CD14-positive monocyte (primary cell): ENCODE measurements around the gene MISFA. TPM values are rescaled to one million over a fixed set of nuclear protein-coding genes. Genes with fewer than 3 reads are reported as not detected.
A peak's percentile ranks its signal among the peaks of the same experiment; 100 is the strongest.

Experiments
- DNase-seq, 3 donors: peaks; one replicate each; pipeline ENCODE4 v3.0.0-alpha.2; 2011 to 2022
- H2AFZ ChIP-seq: 2 replicates; pipeline ENCODE4 v1.6.0; 2012; ENCODE audit warnings: mild to moderate bottlenecking, low read depth, low read length, inconsistent platforms; ENCODE audit not compliant: insufficient read depth, poor library complexity, severe bottlenecking
- H3K27ac ChIP-seq, 2 donors: 1 replicate in 1 of 2; 2 replicates in 1 of 2; pipeline ENCODE4 v1.5.1; 2012 to 2013; ENCODE audit warnings: low read length in 2 of 2, control low read depth in 1 of 2, inconsistent platforms in 1 of 2, low read depth in 1 of 2, mild to moderate bottlenecking in 1 of 2
- H3K27me3 ChIP-seq, 2 donors: one replicate each; pipeline versions ENCODE4 v1.6.0 to v1.6.1; 2011 to 2013; ENCODE audit warnings: low read length in 2 of 2; ENCODE audit not compliant: control insufficient read depth in 2 of 2, insufficient read depth in 2 of 2
- H3K36me3 ChIP-seq, 2 donors: replicated peaks in 1 of 2; 1 replicate in 1 of 2; 2 replicates in 1 of 2; pipeline versions ENCODE4 v1.5.1 to v1.6.1; 2012 to 2013; ENCODE audit warnings: low read length in 2 of 2, control low read depth in 1 of 2, inconsistent platforms in 1 of 2, mild to moderate bottlenecking in 1 of 2; ENCODE audit not compliant: insufficient read depth in 2 of 2, control insufficient read depth in 1 of 2
- H3K4me1 ChIP-seq, 2 donors: 1 replicate in 1 of 2; 2 replicates in 1 of 2; pipeline versions ENCODE4 v1.5.1 to v1.6.1; 2012 to 2013; ENCODE audit warnings: low read length in 2 of 2, control low read depth in 1 of 2, inconsistent platforms in 1 of 2, mild to moderate bottlenecking in 1 of 2, moderate library complexity in 1 of 2; ENCODE audit not compliant: insufficient read depth in 2 of 2, control insufficient read depth in 1 of 2
- H3K4me2 ChIP-seq: replicated peaks from 2 replicates; pipeline ENCODE3; 2012; ENCODE audit warnings: low read length, moderate library complexity, mild to moderate bottlenecking; ENCODE audit not compliant: poor library complexity, severe bottlenecking; ENCODE audit errors: extremely low read depth
- H3K4me3 ChIP-seq, 3 experiments: fragments of 200-600 bp in 1 of 3; sonication (generic) in 1 of 3; replicated peaks in 1 of 3; 1 replicate in 2 of 3; 2 replicates in 1 of 3; pipeline ENCODE4 v1.5.1; 2011 to 2013; ENCODE audit warnings: low read length in 3 of 3, mild to moderate bottlenecking in 3 of 3, control low read depth in 2 of 3, low read depth in 2 of 3, inconsistent platforms in 1 of 3, moderate library complexity in 1 of 3
- H3K79me2 ChIP-seq: 2 replicates; pipeline ENCODE4 v1.6.0; 2012; ENCODE audit warnings: mild to moderate bottlenecking, control low read depth, inconsistent platforms, low read length, moderate library complexity; ENCODE audit not compliant: insufficient read depth
- H3K9ac ChIP-seq: 2 replicates; pipeline ENCODE4 v1.6.0; 2017; ENCODE audit warnings: low read length, mild to moderate bottlenecking; ENCODE audit not compliant: insufficient read depth, poor library complexity, severe bottlenecking
- H3K9me3 ChIP-seq, 2 donors: replicated peaks in 1 of 2; 1 replicate in 1 of 2; 2 replicates in 1 of 2; pipeline versions ENCODE4 v1.5.1 to v1.6.1; 2012 to 2013; ENCODE audit warnings: low read length in 2 of 2, control low read depth in 1 of 2; ENCODE audit not compliant: control insufficient read depth in 1 of 2, insufficient read depth in 1 of 2
- H4K20me1 ChIP-seq: 2 replicates; pipeline ENCODE4 v1.6.0; 2012; ENCODE audit warnings: mild to moderate bottlenecking, low read length, control low read depth, moderate library complexity; ENCODE audit not compliant: insufficient read depth
- H3K27ac Mint-ChIP-seq, 7 donors: one replicate each; pipeline ENCODE4 v1.8.0; 2020; ENCODE audit warnings: mild to moderate bottlenecking in 7 of 7, mixed read lengths in 7 of 7, moderate library complexity in 6 of 7, inconsistent platforms in 2 of 7
- H3K27me3 Mint-ChIP-seq, 3 donors: one replicate each; pipeline ENCODE4 v1.8.0; 2021 to 2022; ENCODE audit warnings: low read depth in 3 of 3, mild to moderate bottlenecking in 3 of 3, mixed read lengths in 3 of 3, moderate library complexity in 3 of 3, inconsistent platforms in 1 of 3
- H3K36me3 Mint-ChIP-seq, 2 donors: one replicate each; pipeline ENCODE4 v1.8.0; 2020; ENCODE audit warnings: mixed read lengths in 2 of 2, inconsistent platforms in 1 of 2, mild to moderate bottlenecking in 1 of 2
- H3K4me1 Mint-ChIP-seq: one replicate; pipeline ENCODE4 v1.8.0; 2020; ENCODE audit warnings: mild to moderate bottlenecking, mixed read lengths
- H3K4me3 Mint-ChIP-seq, 2 donors: one replicate each; pipeline ENCODE4 v1.8.0; 2020; ENCODE audit warnings: mild to moderate bottlenecking in 2 of 2, mixed read lengths in 2 of 2, moderate library complexity in 1 of 2
- H3K9me3 Mint-ChIP-seq, 7 donors: one replicate each; pipeline ENCODE4 v1.8.0; 2020 to 2022; ENCODE audit warnings: mixed read lengths in 7 of 7, mild to moderate bottlenecking in 6 of 7, moderate library complexity in 6 of 7, inconsistent platforms in 2 of 7
- WGBS: methylation state at CpG from one replicate; pipeline ENCODE4 v1.1.5; 2013; ENCODE audit warnings: missing lambda C conversion rate; ENCODE audit not compliant: insufficient coverage; 5-methylcytosine and 5-hydroxymethylcytosine counted together
- intact Hi-C, 2 donors: fragments of 100-400 bp; cut with micrococcal nuclease; formaldehyde crosslinking; loops; one replicate each; pipeline versions ENCODE4 v1.15.0 to v1.15.1; 2023
- polyA plus RNA-seq, 3 donors: library from polyadenylated mRNA; depleted of rRNA in 1 of 3; unstranded in 2 of 3; stranded (reverse) in 1 of 3; fragments of 300-500 nt in 2 of 3; fragments of >200 nt in 1 of 3; fragmentation: Illumina TruSeq in 2 of 3; gene quantifications; 1 replicate in 2 of 3; 2 replicates in 1 of 3; pipeline ENCODE4 v1.2.3, GENCODE V29; 2012 to 2021
- TF ChIP-seq, protein P1 (sequence below): fragments of 200-600 bp; IDR thresholded peaks from one replicate; pipeline ENCODE4 v1.8.0; 2022; ENCODE audit warnings: antibody characterized with exemption, mild to moderate bottlenecking

The MISFA gene
- polyA plus RNA-seq, 3 donors: 0.43 TPM; not detected in 2

DNA sequence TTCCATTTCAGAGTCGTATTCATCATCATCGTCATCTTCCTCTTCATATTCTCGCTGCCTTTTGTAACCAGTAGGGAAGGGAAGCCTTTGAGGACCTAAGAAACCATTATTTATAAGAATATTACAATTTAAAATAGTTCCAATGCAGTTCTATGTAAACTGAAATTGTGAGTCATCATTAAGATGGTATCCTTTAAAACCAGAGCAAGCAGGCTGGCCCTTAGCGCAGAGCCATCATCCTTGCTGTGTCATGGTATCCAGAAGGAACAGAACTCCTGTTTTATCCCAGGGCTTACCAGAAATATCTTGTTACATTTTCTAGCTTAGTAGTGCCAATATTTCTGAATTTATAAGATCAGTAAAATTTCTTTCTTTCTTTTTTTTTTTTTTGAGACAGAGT, 12.8 kb downstream of the MISFA start:
- H3K9me3 ChIP-seq: no peaks in the 10 kb centered on the region
- WGBS: no CpG with 5 or more reads among the region's 4 CpGs
- H3K36me3 Mint-ChIP-seq: peaks cover 60 to 77% of the 10 kb centered on the region in 2 donors
- no peak for DNase-seq
- intact Hi-C loops: no loop called here
- H3K27ac Mint-ChIP-seq: no peak overlapping the region
- peaks cover 64 to 80% of the 10 kb centered on the region in 2 donors for H3K36me3 ChIP-seq
- no peak overlapping the region for H2AFZ ChIP-seq
- H4K20me1 ChIP-seq: peaks cover 24% of the 10 kb centered on the region
- H3K4me1 Mint-ChIP-seq: peaks cover 14% of the 10 kb centered on the region
- no peak overlapping the region for H3K4me2 ChIP-seq
- peaks cover 9% of the 10 kb centered on the region for H3K79me2 ChIP-seq
- no peak overlapping the region for H3K4me3 ChIP-seq
- H3K4me1 ChIP-seq: peaks cover 6 to 16% of the 10 kb centered on the region in 2 donors
- peaks cover 0 to 2% (median 0%) of the 10 kb centered on the region in 7 donors for H3K9me3 Mint-ChIP-seq
- no peak overlapping the region for H3K4me3 Mint-ChIP-seq
- H3K27me3 ChIP-seq: no peaks in the 10 kb centered on the region
- TF ChIP-seq, protein P1, sequence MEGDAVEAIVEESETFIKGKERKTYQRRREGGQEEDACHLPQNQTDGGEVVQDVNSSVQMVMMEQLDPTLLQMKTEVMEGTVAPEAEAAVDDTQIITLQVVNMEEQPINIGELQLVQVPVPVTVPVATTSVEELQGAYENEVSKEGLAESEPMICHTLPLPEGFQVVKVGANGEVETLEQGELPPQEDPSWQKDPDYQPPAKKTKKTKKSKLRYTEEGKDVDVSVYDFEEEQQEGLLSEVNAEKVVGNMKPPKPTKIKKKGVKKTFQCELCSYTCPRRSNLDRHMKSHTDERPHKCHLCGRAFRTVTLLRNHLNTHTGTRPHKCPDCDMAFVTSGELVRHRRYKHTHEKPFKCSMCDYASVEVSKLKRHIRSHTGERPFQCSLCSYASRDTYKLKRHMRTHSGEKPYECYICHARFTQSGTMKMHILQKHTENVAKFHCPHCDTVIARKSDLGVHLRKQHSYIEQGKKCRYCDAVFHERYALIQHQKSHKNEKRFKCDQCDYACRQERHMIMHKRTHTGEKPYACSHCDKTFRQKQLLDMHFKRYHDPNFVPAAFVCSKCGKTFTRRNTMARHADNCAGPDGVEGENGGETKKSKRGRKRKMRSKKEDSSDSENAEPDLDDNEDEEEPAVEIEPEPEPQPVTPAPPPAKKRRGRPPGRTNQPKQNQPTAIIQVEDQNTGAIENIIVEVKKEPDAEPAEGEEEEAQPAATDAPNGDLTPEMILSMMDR: no peak
- H3K9ac ChIP-seq: no peak overlapping the region
- no peak overlapping the region for H3K27ac ChIP-seq
- no peaks in the 10 kb centered on the region for H3K27me3 Mint-ChIP-seq

DNA sequence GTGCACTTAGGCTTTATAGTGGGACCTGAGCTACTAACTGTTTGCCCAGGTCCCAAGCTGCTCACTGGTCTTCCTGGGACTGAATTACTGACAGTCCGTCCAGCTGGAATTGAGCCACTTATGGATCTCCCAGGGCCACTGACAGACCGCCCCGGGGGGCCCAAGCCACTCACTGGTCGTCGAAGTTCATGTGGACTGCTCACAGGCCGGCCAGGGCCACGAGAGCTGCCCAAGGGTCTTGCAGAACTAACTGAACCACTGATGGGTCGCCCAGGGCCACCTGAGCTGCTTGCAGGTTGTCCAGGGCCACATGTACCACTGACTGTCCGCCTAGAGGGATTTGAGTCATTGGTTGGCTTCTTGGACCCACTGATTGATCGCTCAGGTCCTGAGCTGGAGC, 15.1 kb downstream of the MISFA start:
- Histone ChIP-seq H3K4me2 (no peak overlapping the region), H3K79me2 (peaks cover 31% of the 10 kb centered on the region), H3K27ac (peak overlapping the region in 1 of 2 donors; percentile 42), H3K36me3 (peaks cover 48 to 57% of the 10 kb centered on the region in 2 donors), H3K27me3 (no peaks in the 10 kb centered on the region), H3K4me3 (no peak overlapping the region), H3K9ac (no peak overlapping the region), H3K9me3 (no peaks in the 10 kb centered on the region), H3K4me1 (peaks cover 18 to 26% of the 10 kb centered on the region in 2 donors), H2AFZ (no peak overlapping the region), H4K20me1 (peaks cover 46% of the 10 kb centered on the region)
- TF ChIP-seq, protein P1: no peak
- Mint-ChIP-seq H3K36me3 (peaks cover 51 to 61% of the 10 kb centered on the region in 2 donors), H3K27ac (no peak overlapping the region), H3K4me3 (no peak overlapping the region), H3K27me3 (peaks cover 0 to 2% (median 0%) of the 10 kb centered on the region in 3 donors), H3K4me1 (peaks cover 31% of the 10 kb centered on the region), H3K9me3 (peaks cover 0 to 2% (median 0%) of the 10 kb centered on the region in 7 donors)
- no peak for DNase-seq
- intact Hi-C loops: no loop called here
- 98% methylated on average over 10 of the region's 10 CpGs for WGBS
